Neuron (in vitro differentiated cells): ENCODE results near the gene HNRNPH2.

Source experiments
- H2AFZ ChIP-seq: one replicate; pipeline ENCODE4 v1.6.1; 2013; ENCODE audit warnings: low read depth, mild to moderate bottlenecking, inconsistent platforms, low read length, moderate library complexity
- H3K27me3 ChIP-seq: one replicate; pipeline ENCODE4 v1.6.1; 2013; ENCODE audit warnings: low read length; ENCODE audit not compliant: insufficient read depth
- H3K36me3 ChIP-seq: one replicate; pipeline ENCODE4 v1.6.1; 2013; ENCODE audit warnings: low read length; ENCODE audit not compliant: insufficient read depth
- H3K4me1 ChIP-seq: one replicate; pipeline ENCODE4 v1.6.1; 2013; ENCODE audit warnings: low read length; ENCODE audit not compliant: insufficient read depth
- H3K4me3 ChIP-seq: 2 replicates; pipeline ENCODE4 v1.5.1; 2013; ENCODE audit warnings: mild to moderate bottlenecking, low read length, moderate library complexity
- H3K9me3 ChIP-seq: one replicate; pipeline ENCODE4 v1.6.1; 2013; ENCODE audit warnings: low read length

The HNRNPH2 gene

GRCh38 chrX:101407748-101408531 is at the start of gene HNRNPH2, which contains the start of gene GLA:
Gene HNRNPH2, plus strand, starts transcription at chrX:101408222. Its CDS starts 3,767 bp downstream, at chrX:101411989.
Gene GLA, minus strand, starts transcription at chrX:101407925. Its CDS starts 22 bp downstream, at chrX:101407903.
- no peaks in the 10 kb centered on the region for H3K27me3 ChIP-seq
- H2AFZ ChIP-seq: no peak within 1 kb of the TSS
- H3K4me1 ChIP-seq: peaks cover 7% of the 10 kb centered on the region
- H3K4me3 ChIP-seq: peak within 1 kb of the TSS; percentile 82
- no peaks in the 10 kb centered on the region for H3K9me3 ChIP-seq
- H3K36me3 ChIP-seq: peaks cover 12% of the 10 kb centered on the region

- Histone ChIP-seq H2AFZ (no peak overlapping the region), H3K4me3 (no peak overlapping the region), H3K27me3 (no peaks in the 10 kb centered on the region), H3K36me3 (no peaks in the 10 kb centered on the region), H3K4me1 (no peaks in the 10 kb centered on the region), H3K9me3 (no peaks in the 10 kb centered on the region)
These were observed 48.1 kb upstream of the HNRNPH2 start for GRCh38 chrX:101359966-101360365.

- Histone ChIP-seq H3K9me3 (no peaks in the 10 kb centered on the region), H3K4me1 (no peaks in the 10 kb centered on the region), H3K4me3 (no peak overlapping the region), H3K27me3 (no peaks in the 10 kb centered on the region), H3K36me3 (no peaks in the 10 kb centered on the region), H2AFZ (no peak overlapping the region)
These were observed 47.6 kb upstream of the HNRNPH2 start for GRCh38 chrX:101360390-101360789.

GRCh38 chrX:101362116-101362515 is 45.9 kb upstream of the HNRNPH2 start:
- no peaks in the 10 kb centered on the region for H3K9me3 ChIP-seq
- H3K36me3 ChIP-seq: no peaks in the 10 kb centered on the region
- H3K27me3 ChIP-seq: no peaks in the 10 kb centered on the region
- H3K4me1 ChIP-seq: no peaks in the 10 kb centered on the region
- H3K4me3 ChIP-seq: no peak overlapping the region
- H2AFZ ChIP-seq: no peak overlapping the region

- no peaks in the 10 kb centered on the region for H3K9me3 ChIP-seq
- no peaks in the 10 kb centered on the region for H3K36me3 ChIP-seq
These were observed 45.3 kb upstream of the HNRNPH2 start for GRCh38 chrX:101362757-101363156.

GRCh38 chrX:101365301-101365795 is 42.7 kb upstream of the HNRNPH2 start:
- Histone ChIP-seq H3K27me3 (no peaks in the 10 kb centered on the region), H3K4me3 (no peak overlapping the region), H3K9me3 (no peaks in the 10 kb centered on the region), H3K36me3 (no peaks in the 10 kb centered on the region), H3K4me1 (no peaks in the 10 kb centered on the region), H2AFZ (no peak overlapping the region)

More at GRCh38 chrX:101362757-101363156, 45.3 kb upstream of the HNRNPH2 start:
- H3K4me1 ChIP-seq: no peaks in the 10 kb centered on the region
- no peak overlapping the region for H2AFZ ChIP-seq
- H3K4me3 ChIP-seq: no peak overlapping the region
- H3K27me3 ChIP-seq: no peaks in the 10 kb centered on the region

- Histone ChIP-seq H3K4me1 (no peaks in the 10 kb centered on the region), H2AFZ (no peak overlapping the region), H3K27me3 (no peaks in the 10 kb centered on the region), H3K36me3 (no peaks in the 10 kb centered on the region), H3K4me3 (no peak overlapping the region), H3K9me3 (no peaks in the 10 kb centered on the region)
These were observed 39.2 kb upstream of the HNRNPH2 start for GRCh38 chrX:101368800-101369199.

GRCh38 chrX:101369687-101370086 is 38.3 kb upstream of the HNRNPH2 start:
- Histone ChIP-seq H3K4me1 (no peaks in the 10 kb centered on the region), H2AFZ (no peak overlapping the region), H3K27me3 (no peaks in the 10 kb centered on the region), H3K4me3 (no peak overlapping the region), H3K36me3 (no peaks in the 10 kb centered on the region), H3K9me3 (no peaks in the 10 kb centered on the region)

- Histone ChIP-seq H3K9me3 (no peaks in the 10 kb centered on the region), H3K4me3 (no peak overlapping the region), H3K4me1 (no peaks in the 10 kb centered on the region)
These were observed 37.0 kb upstream of the HNRNPH2 start for GRCh38 chrX:101370888-101371504.

GRCh38 chrX:101377547-101377946 is 30.5 kb upstream of the HNRNPH2 start:
- Histone ChIP-seq H3K9me3 (no peaks in the 10 kb centered on the region), H3K36me3 (no peaks in the 10 kb centered on the region), H2AFZ (no peak overlapping the region), H3K4me1 (no peaks in the 10 kb centered on the region), H3K4me3 (no peak overlapping the region), H3K27me3 (no peaks in the 10 kb centered on the region)

More at GRCh38 chrX:101370888-101371504, 37.0 kb upstream of the HNRNPH2 start:
- H2AFZ ChIP-seq: no peak overlapping the region
- no peaks in the 10 kb centered on the region for H3K36me3 ChIP-seq
- H3K27me3 ChIP-seq: no peaks in the 10 kb centered on the region

- Histone ChIP-seq H3K27me3 (no peaks in the 10 kb centered on the region), H3K4me3 (no peak overlapping the region), H3K36me3 (no peaks in the 10 kb centered on the region)
These were observed 24.3 kb upstream of the HNRNPH2 start for GRCh38 chrX:101383679-101384205.

GRCh38 chrX:101385026-101385684 is 22.9 kb upstream of the HNRNPH2 start:
- H2AFZ ChIP-seq: no peak overlapping the region
- H3K9me3 ChIP-seq: no peaks in the 10 kb centered on the region
- peaks cover 5% of the 10 kb centered on the region for H3K4me1 ChIP-seq
- H3K36me3 ChIP-seq: no peaks in the 10 kb centered on the region
- H3K4me3 ChIP-seq: no peak overlapping the region
- no peaks in the 10 kb centered on the region for H3K27me3 ChIP-seq

More at GRCh38 chrX:101383679-101384205, 24.3 kb upstream of the HNRNPH2 start:
- peaks cover 5% of the 10 kb centered on the region for H3K4me1 ChIP-seq
- H2AFZ ChIP-seq: peak overlapping the region; percentile 28
- H3K9me3 ChIP-seq: no peaks in the 10 kb centered on the region
